GM12872 (cell line): ENCODE measurements around the gene P2RY11.

Source experiments
- CTCF ChIP-seq: IDR thresholded peaks from 3 replicates; pipeline ENCODE4 v1.5.1; 2011; ENCODE audit warnings: low read depth, mild to moderate bottlenecking, low read length, moderate library complexity; ENCODE audit not compliant: insufficient read depth

Gene P2RY11

GRCh38 chr19:10145031-10145430 is 33.5 kb downstream of the P2RY11 start:
- no peak for TF ChIP-seq CTCF

- no peak for TF ChIP-seq CTCF
Measured at GRCh38 chr19:10146142-10146541, 34.6 kb downstream of the P2RY11 start.

GRCh38 chr19:10149427-10149826 is 37.9 kb downstream of the P2RY11 start:
- no peak for TF ChIP-seq CTCF

GRCh38 chr19:10151521-10151920 is 40.0 kb downstream of the P2RY11 start:
- no peak for TF ChIP-seq CTCF

- no peak for TF ChIP-seq CTCF
Measured at GRCh38 chr19:10152100-10152499, 40.6 kb downstream of the P2RY11 start.

- no peak for TF ChIP-seq CTCF
Measured at GRCh38 chr19:10155839-10156238, 44.3 kb downstream of the P2RY11 start.

GRCh38 chr19:10158071-10158470 is 46.6 kb downstream of the P2RY11 start:
- TF ChIP-seq CTCF, result no peak

GRCh38 chr19:10158485-10158884 is 47.0 kb downstream of the P2RY11 start:
- TF ChIP-seq CTCF, result no peak
